Tibial artery (tissue), 4 donors: ENCODE results near the gene HIPK2.

Experiments used
- DNase-seq, 2 donors: peaks; one replicate each; pipeline ENCODE4 v3.0.0-alpha.2; 2019
- H3K27ac ChIP-seq, 2 donors: fragments of 200-600 bp; sonication (generic) in 1 of 2; 1 replicate in 1 of 2; 2 replicates in 1 of 2; pipeline ENCODE4 v1.5.1; 2018 to 2019; ENCODE audit warnings: mild to moderate bottlenecking in 1 of 2
- H3K27me3 ChIP-seq, 2 donors: fragments of 200-600 bp; sonication (generic) in 1 of 2; one replicate each; pipeline versions ENCODE4 v1.5.1 to v1.6.0; 2016 to 2019
- H3K36me3 ChIP-seq, 3 donors: fragments of 200-600 bp; sonication (generic) in 2 of 3; one replicate each; pipeline ENCODE4 v1.5.1; 2016 to 2019; ENCODE audit warnings: mild to moderate bottlenecking in 2 of 3
- H3K4me1 ChIP-seq, 4 donors: fragments of 200-600 bp; sonication (generic) in 2 of 4; 1 replicate in 3 of 4; 2 replicates in 1 of 4; pipeline ENCODE4 v1.5.1; 2016 to 2019
- H3K4me3 ChIP-seq, 2 donors: fragments of 200-600 bp; sonication (generic) in 1 of 2; 1 replicate in 1 of 2; 2 replicates in 1 of 2; pipeline ENCODE4 v1.5.1; 2018 to 2019; ENCODE audit warnings: mild to moderate bottlenecking in 2 of 2
- H3K9me3 ChIP-seq, 3 donors: fragments of 200-600 bp; sonication (generic) in 1 of 3; one replicate each; pipeline ENCODE4 v1.5.1; 2016 to 2019
- CTCF ChIP-seq, 2 experiments: fragments of 200-600 bp in 1 of 2; fragments of 450-650 bp in 1 of 2; IDR thresholded peaks; one replicate each; pipeline ENCODE4 v1.5.1; 2017 to 2019; ENCODE audit warnings: antibody characterized with exemption in 2 of 2, mild to moderate bottlenecking in 1 of 2, moderate library complexity in 1 of 2
- intact Hi-C: fragments of 100-400 bp; cut with DNase I; formaldehyde crosslinking; loops from one replicate; pipeline ENCODE4 v1.15.0; 2023; ENCODE audit warnings: low total_unique reads

The HIPK2 gene

GRCh38 chr7:139580435-139580834 is 197.4 kb downstream of the HIPK2 start:
- no peaks in the 10 kb centered on the region for H3K27me3 ChIP-seq
- no peaks in the 10 kb centered on the region for H3K4me1 ChIP-seq
- no peak overlapping the region for H3K27ac ChIP-seq
- H3K36me3 ChIP-seq = peaks cover 78 to 99% (median 95%) of the 10 kb centered on the region in 3 donors
- no peak for DNase-seq
- H3K4me3 ChIP-seq = no peak overlapping the region
- TF ChIP-seq CTCF (IDR thresholded peaks at IDR 0.05) = no peak
- intact Hi-C loops = no loop called here
- no peaks in the 10 kb centered on the region for H3K9me3 ChIP-seq

GRCh38 chr7:139576179-139576973 is 201.4 kb downstream of the HIPK2 start:
- Histone ChIP-seq H3K9me3 (no peaks in the 10 kb centered on the region), H3K27ac (no peak overlapping the region), H3K4me3 (no peak overlapping the region), H3K4me1 (no peaks in the 10 kb centered on the region), H3K36me3 (peaks cover 74 to 99% (median 93%) of the 10 kb centered on the region in 3 donors), H3K27me3 (no peaks in the 10 kb centered on the region)
- no peak for TF ChIP-seq CTCF (IDR thresholded peaks at IDR 0.05)
- intact Hi-C loops = no loop called here
- no peak for DNase-seq

- TF ChIP-seq CTCF (IDR thresholded peaks at IDR 0.05) = no peak
- Histone ChIP-seq H3K4me1 (no peaks in the 10 kb centered on the region), H3K9me3 (no peaks in the 10 kb centered on the region), H3K4me3 (no peak overlapping the region), H3K27ac (no peak overlapping the region), H3K36me3 (peaks cover 63 to 99% (median 84%) of the 10 kb centered on the region in 3 donors), H3K27me3 (no peaks in the 10 kb centered on the region)
- intact Hi-C loops = no loop called here
- no peak for DNase-seq
Observed at GRCh38 chr7:139575338-139575680, 202.5 kb downstream of the HIPK2 start.

- intact Hi-C loops = no loop called here
- H3K27me3 ChIP-seq = no peaks in the 10 kb centered on the region
- no peaks in the 10 kb centered on the region for H3K9me3 ChIP-seq
- no peak for DNase-seq
- TF ChIP-seq CTCF (IDR thresholded peaks at IDR 0.05) = no peak
- H3K4me1 ChIP-seq = no peaks in the 10 kb centered on the region
- H3K36me3 ChIP-seq = peaks cover 60 to 98% (median 83%) of the 10 kb centered on the region in 3 donors
- H3K27ac ChIP-seq = no peak overlapping the region
- no peak overlapping the region for H3K4me3 ChIP-seq
Observed at GRCh38 chr7:139574618-139575337, 203.0 kb downstream of the HIPK2 start.

GRCh38 chr7:139573871-139574270 is 203.9 kb downstream of the HIPK2 start:
- no peak overlapping the region for H3K27ac ChIP-seq
- H3K4me1 ChIP-seq = no peaks in the 10 kb centered on the region
- DNase-seq = no peak
- H3K9me3 ChIP-seq = no peaks in the 10 kb centered on the region
- TF ChIP-seq CTCF (IDR thresholded peaks at IDR 0.05) = no peak
- H3K4me3 ChIP-seq = no peak overlapping the region
- peaks cover 61 to 95% (median 74%) of the 10 kb centered on the region in 3 donors for H3K36me3 ChIP-seq
- H3K27me3 ChIP-seq = no peaks in the 10 kb centered on the region
- intact Hi-C loops = no loop called here
